SK-N-DZ (cell line): ENCODE data around the gene TIMP2.
"Not testable (repeated sequence)": the region's sequence is repeated elsewhere in the genome, so short reads cannot be mapped to it uniquely, and the experiment has no call there.

Experiments
- DNase-seq: peaks from one replicate; pipeline ENCODE4 v3.0.0-alpha.2; 2015; ENCODE audit warnings: low spot score

The TIMP2 gene

GRCh38 chr17:78933025-78933958 is 8.1 kb upstream of the TIMP2 start:
- no peak for DNase-seq

DNA sequence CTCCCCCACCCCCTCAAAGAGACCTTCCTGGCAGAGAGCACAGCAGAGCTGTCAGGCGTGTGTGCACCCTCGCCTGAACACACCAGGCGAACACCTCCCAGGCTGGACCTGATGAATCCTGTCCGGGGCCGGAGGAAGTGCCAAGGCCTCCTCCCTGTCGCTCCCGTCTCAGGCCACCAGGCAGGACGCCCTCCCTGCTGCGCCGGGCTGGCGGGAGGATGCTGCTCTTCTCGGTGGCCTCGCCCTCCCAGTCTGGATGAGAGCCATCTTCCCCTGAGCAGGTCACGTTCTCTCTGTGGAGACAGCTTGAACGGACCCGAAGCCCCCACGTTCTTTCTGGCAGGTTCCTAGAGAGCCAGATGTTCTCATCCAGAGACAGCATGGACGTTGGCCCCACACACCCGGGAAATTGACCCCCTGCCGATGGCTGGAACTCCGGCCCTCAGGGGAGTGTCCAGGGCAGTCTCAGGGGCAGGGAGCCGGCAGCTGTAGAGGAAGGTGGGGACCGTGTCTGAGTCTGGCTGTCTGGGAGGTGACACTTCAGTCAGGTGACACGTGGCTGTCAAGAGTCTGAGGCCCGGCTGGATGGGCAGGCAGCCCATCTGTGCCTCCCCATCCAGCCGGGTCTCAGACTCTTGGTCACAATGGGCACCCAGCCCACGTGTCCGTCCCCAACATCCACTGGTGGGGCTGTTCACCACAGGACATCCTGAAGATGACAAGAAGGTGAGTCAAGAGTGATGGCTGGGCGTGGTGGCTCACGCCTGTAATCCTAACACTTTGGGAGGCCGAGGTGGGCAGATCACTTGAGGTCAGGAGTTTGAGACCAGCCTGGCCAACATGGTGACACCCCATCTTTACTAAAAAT is 5.0 kb upstream of the TIMP2 start:
- no peak for DNase-seq

GRCh38 chr17:78925662-78926555 is 722 bp upstream of the TIMP2 start:
- no peak for DNase-seq

GRCh38 chr17:78924481-78925151 is 571 bp downstream of the TIMP2 start:
- no peak for DNase-seq

DNA sequence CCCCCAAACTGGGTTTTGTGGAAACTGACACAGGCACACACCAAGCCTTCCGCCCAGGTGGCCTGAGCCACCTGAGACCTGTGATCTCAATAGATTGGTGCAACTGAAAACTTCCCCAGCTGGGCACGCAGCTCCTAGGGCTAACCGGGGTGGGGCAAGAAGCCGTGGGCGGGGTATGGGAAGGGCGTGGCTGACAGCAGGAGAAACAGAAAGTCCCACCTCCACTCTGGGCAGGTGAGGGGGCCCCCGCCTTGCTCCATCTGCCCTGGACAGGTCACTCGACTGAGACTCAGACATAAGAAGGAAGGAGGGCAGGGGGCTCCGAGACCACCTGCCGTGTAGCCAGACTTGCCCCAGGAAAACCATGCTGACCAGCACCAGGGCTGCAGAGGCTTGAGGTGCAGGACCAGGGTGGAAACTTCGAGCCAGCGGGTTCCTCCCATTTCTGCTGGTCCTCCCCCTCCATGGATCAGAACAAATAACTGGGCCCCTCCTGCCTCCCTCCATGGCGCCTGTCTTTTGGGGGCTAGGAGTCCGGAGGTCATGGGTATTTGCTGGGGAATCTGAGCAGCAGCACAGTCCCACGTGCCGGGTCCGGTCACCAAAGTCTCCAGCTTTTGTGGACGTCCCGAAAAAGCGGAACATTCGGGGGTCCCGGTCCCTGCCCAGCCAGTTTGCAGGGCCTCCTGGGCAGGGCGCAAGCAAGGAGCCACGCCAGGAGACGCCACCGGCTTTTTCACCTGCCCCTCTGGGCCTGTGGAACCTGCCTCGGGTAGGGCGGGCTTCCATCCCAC is 1.3 kb downstream of the TIMP2 start:
- DNase-seq: no peak

- DNase-seq: no peak
These were observed 2.2 kb downstream of the TIMP2 start for GRCh38 chr17:78922816-78923498.

- DNase-seq: no peak
These were observed 3.7 kb downstream of the TIMP2 start for GRCh38 chr17:78921437-78921971.

- DNase-seq: no peak
These were observed 4.7 kb downstream of the TIMP2 start for GRCh38 chr17:78920528-78920927.

- DNase-seq: no peak
These were observed 5.2 kb downstream of the TIMP2 start for GRCh38 chr17:78919861-78920450.

- no peak for DNase-seq
These were observed 6.2 kb downstream of the TIMP2 start for GRCh38 chr17:78918979-78919378.

GRCh38 chr17:78917451-78918275 is 7.5 kb downstream of the TIMP2 start:
- DNase-seq: peak; percentile 63

- no peak for DNase-seq
These were observed 9.1 kb downstream of the TIMP2 start for GRCh38 chr17:78915872-78916632.

GRCh38 chr17:78913115-78913514 is 12.1 kb downstream of the TIMP2 start:
- no peak for DNase-seq

GRCh38 chr17:78912082-78912481 is 13.1 kb downstream of the TIMP2 start:
- DNase-seq: no peak

DNA sequence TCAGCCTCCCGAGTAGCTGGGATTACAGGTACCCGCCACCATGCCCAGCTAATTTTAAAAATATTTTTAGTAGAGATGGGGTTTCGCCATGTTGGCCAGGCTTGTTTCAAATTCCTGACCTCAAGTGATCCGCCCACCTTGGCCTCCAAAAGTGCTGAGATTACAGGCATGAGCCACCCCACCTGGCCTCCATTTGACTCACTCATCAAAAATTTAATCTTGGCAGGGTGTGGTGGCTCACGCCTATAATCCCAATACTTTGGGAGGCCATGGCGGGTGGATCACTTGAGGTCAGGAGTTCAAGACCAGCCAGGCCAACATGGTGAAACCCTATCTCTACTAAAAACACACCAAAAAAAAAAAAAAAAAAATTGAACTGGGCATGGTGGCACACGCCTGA is 13.6 kb downstream of the TIMP2 start:
- DNase-seq: not testable (repeated sequence)

- no peak for DNase-seq
These were observed 14.5 kb downstream of the TIMP2 start for GRCh38 chr17:78910497-78911284.
